GM12878 (cell line): Measurements from ENCODE around the gene RAB6B. TPM values are rescaled to one million over a fixed set of nuclear protein-coding genes. Genes with fewer than 3 reads are reported as not detected.

Experiments used
- ATAC-seq: fragments of 200-7000 bp; cut with Tn5 transposase; 3 replicates; pipeline ENCODE4 v1.9.1; 2020; ENCODE audit warnings: mild to moderate bottlenecking, moderate library complexity
- BruUV-seq: library from RNA; stranded (reverse); fragments of 400-500 nt; replicated peaks from 2 replicates; lab custom pipeline; 2021; lab: Mats Ljungman, UMichigan
- CTCF ChIA-PET: fragments of 300-600 bp; sonication (Branson Sonifier 250); formaldehyde crosslinking; extraction: SDS; loops from one replicate; lab custom pipeline; 2021; ENCODE audit warnings: inconsistent platforms; lab: Yijun Ruan, JAX
- POLR2A ChIA-PET: fragments of 350-600 bp; formaldehyde crosslinking; extraction: SDS; loops from one replicate; lab custom pipeline; 2021; ENCODE audit warnings: inconsistent platforms; lab: Charles Lee
- RAD21 ChIA-PET: fragments of 300-600 bp; sonication (Branson Sonifier 250); formaldehyde crosslinking; loops from one replicate; lab custom pipeline; 2023; ENCODE audit warnings: antibody characterized with exemption; ENCODE audit not compliant: unreplicated experiment; lab: Charles Lee
- SMC1A ChIA-PET: fragments of 300-600 bp; sonication (Branson Sonifier 250); formaldehyde crosslinking; loops from one replicate; lab custom pipeline; 2023; ENCODE audit not compliant: unreplicated experiment, uncharacterized antibody; lab: Charles Lee
- DNase-seq: peaks from one replicate; pipeline ENCODE4 v3.0.0-alpha.2; 2011; ENCODE audit warnings: low read depth, low spot score
- FAIRE-seq: peaks from 3 replicates; lab custom pipeline; 2011; peaks lifted over from hg19 to GRCh38; lab: Jason Lieb, UNC
- H2AFZ ChIP-seq: 2 replicates; pipeline ENCODE4 v1.6.0; 2011; ENCODE audit warnings: low read depth, low read length, control low read depth; ENCODE audit not compliant: control insufficient read depth
- H3K27ac ChIP-seq: 2 replicates; pipeline ENCODE4 v1.5.1; 2011; ENCODE audit warnings: control low read depth; ENCODE audit not compliant: control insufficient read depth, insufficient read depth
- H3K27me3 ChIP-seq, 2 experiments: replicated peaks in 1 of 2; 2 replicates each; pipeline versions ENCODE4 v1.6.0 to v1.6.1; 2011; ENCODE audit warnings: low read length in 1 of 2; ENCODE audit not compliant: control insufficient read depth in 2 of 2, insufficient read depth in 2 of 2
- H3K36me3 ChIP-seq, 2 experiments: 2 replicates each; pipeline ENCODE4 v1.5.1; 2011; ENCODE audit warnings: low read length in 1 of 2; ENCODE audit not compliant: control insufficient read depth in 2 of 2, insufficient read depth in 2 of 2
- H3K4me1 ChIP-seq: 2 replicates; pipeline ENCODE4 v1.6.1; 2011; ENCODE audit warnings: mild to moderate bottlenecking, low read length, moderate library complexity, mixed read lengths; ENCODE audit not compliant: control insufficient read depth, insufficient read depth
- H3K4me2 ChIP-seq: 2 replicates; pipeline ENCODE4 v1.6.0; 2011; ENCODE audit warnings: control low read depth; ENCODE audit not compliant: control insufficient read depth, insufficient read depth
- H3K4me3 ChIP-seq: fragments of 200-600 bp; sonication (generic); 2 replicates; pipeline ENCODE4 v1.5.1; 2016
- H3K79me2 ChIP-seq: 2 replicates; pipeline ENCODE4 v1.6.0; 2011; ENCODE audit warnings: low read length; ENCODE audit not compliant: control insufficient read depth, insufficient read depth
- H3K9ac ChIP-seq: 2 replicates; pipeline ENCODE4 v1.8.0; 2011; ENCODE audit warnings: low read length, control low read depth, mixed read lengths; ENCODE audit not compliant: control insufficient read depth, insufficient read depth
- H3K9me3 ChIP-seq: replicated peaks from 3 replicates; pipeline ENCODE4 v1.5.1; 2011; ENCODE audit warnings: mild to moderate bottlenecking, low read length; ENCODE audit not compliant: control insufficient read depth, insufficient read depth
- H4K20me1 ChIP-seq: 2 replicates; pipeline ENCODE4 v1.6.0; 2011; ENCODE audit not compliant: control insufficient read depth, insufficient read depth
- CREB1 ChIP-seq: IDR thresholded peaks from 2 replicates; pipeline ENCODE4 v1.6.1; 2012; ENCODE audit warnings: low read depth, mild to moderate bottlenecking, inconsistent platforms
- HDGF ChIP-seq: fragments of 450-650 bp; IDR thresholded peaks from 2 replicates; pipeline ENCODE4 v1.6.1; 2016; ENCODE audit warnings: antibody characterized with exemption
- JUND ChIP-seq: IDR thresholded peaks from 2 replicates; pipeline ENCODE4 v1.6.1; 2012; ENCODE audit warnings: low read depth, mild to moderate bottlenecking, low read length, improper control_type of control experiment, moderate library complexity
- PAX8 ChIP-seq: fragments of 450-650 bp; IDR thresholded peaks from 2 replicates; pipeline ENCODE4 v1.6.1; 2017; ENCODE audit warnings: mild to moderate bottlenecking, moderate library complexity
- TAF1 ChIP-seq: IDR thresholded peaks from 2 replicates; pipeline ENCODE4 v1.6.1; 2011; ENCODE audit warnings: mild to moderate bottlenecking, low read depth, low read length, borderline replicate concordance
- ZNF24 ChIP-seq: fragments of 450-650 bp; IDR thresholded peaks from 2 replicates; pipeline ENCODE4 v1.6.1; 2017; ENCODE audit warnings: antibody characterized with exemption, mild to moderate bottlenecking
- WGBS: methylation state at CpG from one replicate; pipeline ENCODE4 v1.1.6; 2016; ENCODE audit warnings: low lambda C conversion rate; ENCODE audit not compliant: insufficient replicate concordance, insufficient coverage; ENCODE audit errors: missing lambda C conversion rate; 5-methylcytosine and 5-hydroxymethylcytosine counted together
- in situ Hi-C: fragments of 300-500 bp; cut with MboI; formaldehyde crosslinking; loops from 9 replicates; pipeline ENCODE4 v1.14.3; 2018; ENCODE audit warnings: mixed read lengths
- intact Hi-C: fragments of 100-400 bp; cut with micrococcal nuclease; formaldehyde crosslinking; loops from one replicate; pipeline ENCODE4 v1.14.2; 2022; ENCODE audit not compliant: unreplicated experiment
- polyA plus RNA-seq, 11 experiments: library from polyadenylated mRNA; depleted of rRNA in 4 of 11; unstranded in 6 of 11; stranded (reverse) in 5 of 11; fragments of >200 nt; fragmentation: Nextera tagmentation in 4 of 11; fragmentation: Illumina TruSeq in 1 of 11; extraction: Ambion mirVana in 4 of 11; extraction: Trizol in 1 of 11; gene quantifications; 1 replicate in 1 of 11; 2 replicates in 10 of 11; pipeline versions ENCODE4 v1.2.1 to v1.2.3, GENCODE V29; 2011 to 2016; ENCODE audit warnings: inconsistent platforms in 2 of 11, missing spikeins in 2 of 11, low read depth in 1 of 11
- total RNA-seq, 4 experiments: library from RNA; depleted of rRNA in 3 of 4; stranded (reverse); fragments of >200 nt in 3 of 4; fragmentation: Illumina TruSeq in 1 of 4; extraction: Trizol in 1 of 4; gene quantifications; 2 replicates each; pipeline versions ENCODE4 v1.2.1 to v1.2.3, GENCODE V29; 2013 to 2021
- TF ChIP-seq, protein P1 (sequence below): IDR thresholded peaks from 2 replicates; pipeline ENCODE4 v1.6.1; 2011; ENCODE audit warnings: borderline replicate concordance, low read depth, mild to moderate bottlenecking, moderate library complexity, mixed read lengths, low read length; ENCODE audit not compliant: insufficient read depth; ENCODE audit errors: extremely low read length
- TF ChIP-seq, protein P2 (sequence below): fragments of 150-350 bp; IDR thresholded peaks from 2 replicates; pipeline ENCODE4 v1.6.1; 2014; ENCODE audit warnings: mild to moderate bottlenecking, low read depth, low read length
- TF ChIP-seq, protein P3 (sequence below): IDR thresholded peaks from 2 replicates; pipeline ENCODE4 v1.6.1; 2011; ENCODE audit warnings: low read depth, mild to moderate bottlenecking, low read length, moderate library complexity, borderline replicate concordance; ENCODE audit errors: extremely low read depth
- TF ChIP-seq, protein P4 (sequence below): IDR thresholded peaks from 2 replicates; pipeline ENCODE4 v1.6.1; 2012; ENCODE audit warnings: low read depth, low read length, improper control_type of control experiment

The RAB6B gene
- total and polyA plus RNA-seq, 10 of the 15 experiments (the other 5 are each of a cell fraction or from before 2014, with no cell fraction given): 0.01 to 0.16 (median 0.04) TPM; not detected in 5

DNA sequence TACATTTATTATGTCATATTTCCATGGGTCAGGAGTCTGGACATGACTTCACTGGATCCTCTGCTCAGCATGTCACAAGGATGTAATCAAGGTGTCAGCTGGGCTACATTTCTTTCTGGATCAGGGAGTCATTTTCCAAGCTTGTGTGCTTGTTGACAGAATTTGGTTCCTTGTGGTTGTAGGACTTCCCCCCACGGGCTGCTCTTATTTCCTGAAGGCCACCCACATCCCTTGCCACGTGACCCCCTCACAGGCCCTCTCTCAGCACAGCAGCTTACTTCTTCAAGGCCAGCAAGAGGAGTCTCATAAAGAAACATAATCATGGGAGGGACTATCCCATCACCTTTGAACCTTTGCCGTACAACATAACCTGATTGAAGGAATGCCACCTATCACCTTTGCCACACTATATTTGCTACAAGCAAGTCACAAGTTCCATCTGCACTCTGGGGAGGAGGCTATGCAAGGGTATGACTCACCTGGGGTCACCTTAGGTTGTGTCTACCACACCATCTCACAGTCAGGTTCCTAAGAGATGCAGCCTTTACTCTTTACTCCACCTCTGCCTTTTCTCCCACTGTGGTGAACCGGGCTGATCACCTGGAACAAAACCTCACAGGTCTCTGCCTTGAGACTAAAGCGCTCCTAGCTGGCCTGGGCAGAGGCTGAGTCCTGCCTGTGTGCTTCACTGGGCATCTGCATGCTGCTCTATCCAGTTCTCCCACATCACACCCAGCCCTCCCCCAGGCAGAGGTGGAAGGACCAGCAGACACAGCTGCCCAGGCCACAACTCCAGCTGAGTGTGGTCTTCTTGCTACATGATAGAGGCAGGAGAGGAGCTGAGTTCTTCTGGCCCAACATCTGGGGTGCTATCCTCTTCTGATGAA, 13.5 kb downstream of the RAB6B start:
- intact Hi-C loops (no loop called here), in situ Hi-C loops (no loop called here)
- H3K9ac ChIP-seq: no peak overlapping the region
- no peak overlapping the region for H3K4me3 ChIP-seq
- H3K9me3 ChIP-seq: peaks cover 1% of the 10 kb centered on the region; the same call in 1 of the 3 replicates
- ChIA-PET POLR2A (no interaction called here), SMC1A (no interaction called here), CTCF (no interaction called here), RAD21 (no interaction called here)
- TF ChIP-seq CREB1: no peak
- TF ChIP-seq, protein P1, sequence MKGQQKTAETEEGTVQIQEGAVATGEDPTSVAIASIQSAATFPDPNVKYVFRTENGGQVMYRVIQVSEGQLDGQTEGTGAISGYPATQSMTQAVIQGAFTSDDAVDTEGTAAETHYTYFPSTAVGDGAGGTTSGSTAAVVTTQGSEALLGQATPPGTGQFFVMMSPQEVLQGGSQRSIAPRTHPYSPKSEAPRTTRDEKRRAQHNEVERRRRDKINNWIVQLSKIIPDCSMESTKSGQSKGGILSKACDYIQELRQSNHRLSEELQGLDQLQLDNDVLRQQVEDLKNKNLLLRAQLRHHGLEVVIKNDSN: peak; percentile 25
- no peaks in the 10 kb centered on the region for H3K36me3 ChIP-seq
- ATAC-seq: no peak
- no TSS peak for BruUV-seq
- no peaks in the 10 kb centered on the region; a peak in 1 of 4 replicates for H3K27me3 ChIP-seq
- H2AFZ ChIP-seq: no peak overlapping the region
- WGBS: 38% methylated on average over 5 of the region's 5 CpGs
- no peak for DNase-seq
- no peak overlapping the region for H3K27ac ChIP-seq
- FAIRE-seq: no peak
- H4K20me1 ChIP-seq: no peaks in the 10 kb centered on the region
- no peaks in the 10 kb centered on the region for H3K79me2 ChIP-seq
- H3K4me2 ChIP-seq: 0 out of 2 replicates have a peak overlapping the region, but pooled peaks have one; percentile 10
- peaks cover 21% of the 10 kb centered on the region for H3K4me1 ChIP-seq

DNA sequence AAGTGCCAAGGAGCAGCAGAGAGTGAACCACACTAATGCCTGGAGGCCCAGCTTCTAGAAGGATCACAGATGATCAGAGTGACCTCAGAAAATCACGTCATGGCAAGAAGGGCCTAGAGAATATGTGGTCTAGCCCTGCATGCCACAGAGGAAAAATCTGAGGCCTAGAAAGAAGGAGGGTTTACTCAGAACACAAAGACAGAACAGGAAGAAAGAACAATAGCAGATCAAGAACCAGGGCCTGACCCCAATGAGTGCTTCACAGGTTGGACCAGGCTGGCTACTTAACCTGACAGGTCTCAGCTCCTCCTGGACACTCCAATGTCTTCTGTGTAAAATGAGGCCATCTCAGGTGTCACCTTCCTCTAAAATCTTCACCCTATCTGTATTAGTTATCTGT, 14.2 kb downstream of the RAB6B start:
- in situ Hi-C loops: no loop called here
- CTCF ChIA-PET: no interaction called here
- TF ChIP-seq TAF1 (no peak), HDGF (no peak), ZNF24 (no peak), PAX8 (no peak), JUND (no peak), CREB1 (no peak)
- TF ChIP-seq, protein P2, sequence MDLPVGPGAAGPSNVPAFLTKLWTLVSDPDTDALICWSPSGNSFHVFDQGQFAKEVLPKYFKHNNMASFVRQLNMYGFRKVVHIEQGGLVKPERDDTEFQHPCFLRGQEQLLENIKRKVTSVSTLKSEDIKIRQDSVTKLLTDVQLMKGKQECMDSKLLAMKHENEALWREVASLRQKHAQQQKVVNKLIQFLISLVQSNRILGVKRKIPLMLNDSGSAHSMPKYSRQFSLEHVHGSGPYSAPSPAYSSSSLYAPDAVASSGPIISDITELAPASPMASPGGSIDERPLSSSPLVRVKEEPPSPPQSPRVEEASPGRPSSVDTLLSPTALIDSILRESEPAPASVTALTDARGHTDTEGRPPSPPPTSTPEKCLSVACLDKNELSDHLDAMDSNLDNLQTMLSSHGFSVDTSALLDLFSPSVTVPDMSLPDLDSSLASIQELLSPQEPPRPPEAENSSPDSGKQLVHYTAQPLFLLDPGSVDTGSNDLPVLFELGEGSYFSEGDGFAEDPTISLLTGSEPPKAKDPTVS: no peak
- TF ChIP-seq, protein P3, sequence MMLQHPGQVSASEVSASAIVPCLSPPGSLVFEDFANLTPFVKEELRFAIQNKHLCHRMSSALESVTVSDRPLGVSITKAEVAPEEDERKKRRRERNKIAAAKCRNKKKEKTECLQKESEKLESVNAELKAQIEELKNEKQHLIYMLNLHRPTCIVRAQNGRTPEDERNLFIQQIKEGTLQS: no peak
- TF ChIP-seq, protein P4, sequence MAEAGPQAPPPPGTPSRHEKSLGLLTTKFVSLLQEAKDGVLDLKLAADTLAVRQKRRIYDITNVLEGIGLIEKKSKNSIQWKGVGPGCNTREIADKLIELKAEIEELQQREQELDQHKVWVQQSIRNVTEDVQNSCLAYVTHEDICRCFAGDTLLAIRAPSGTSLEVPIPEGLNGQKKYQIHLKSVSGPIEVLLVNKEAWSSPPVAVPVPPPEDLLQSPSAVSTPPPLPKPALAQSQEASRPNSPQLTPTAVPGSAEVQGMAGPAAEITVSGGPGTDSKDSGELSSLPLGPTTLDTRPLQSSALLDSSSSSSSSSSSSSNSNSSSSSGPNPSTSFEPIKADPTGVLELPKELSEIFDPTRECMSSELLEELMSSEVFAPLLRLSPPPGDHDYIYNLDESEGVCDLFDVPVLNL: no peak

More for the DNA sequence above, 14.2 kb downstream of the RAB6B start:
- no peak for DNase-seq
- BruUV-seq: no TSS peak
- POLR2A ChIA-PET: no interaction called here
- ATAC-seq: no peak
- no peaks in the 10 kb centered on the region for H3K79me2 ChIP-seq
- peaks cover 21% of the 10 kb centered on the region for H3K4me1 ChIP-seq
- no peaks in the 10 kb centered on the region for H3K36me3 ChIP-seq
- intact Hi-C loops: no loop called here
- H3K27me3 ChIP-seq: no peaks in the 10 kb centered on the region; a peak in 1 of 4 replicates
- H3K9me3 ChIP-seq: peaks cover 1% of the 10 kb centered on the region; the same call in 1 of the 3 replicates
- no peak overlapping the region for H3K4me2 ChIP-seq
- no peak overlapping the region for H3K9ac ChIP-seq
- no peaks in the 10 kb centered on the region for H4K20me1 ChIP-seq
- RAD21 ChIA-PET: no interaction called here
- H2AFZ ChIP-seq: no peak overlapping the region
- no peak overlapping the region for H3K4me3 ChIP-seq
- WGBS: 0% methylated on average over 1 of the region's 1 CpG
- peak; percentile 18 for FAIRE-seq
- no peak overlapping the region for H3K27ac ChIP-seq
- SMC1A ChIA-PET: no interaction called here
